Cardiac atrium fibroblast (primary cell): ENCODE measurements around the gene NRG3. TPM values are rescaled to one million over a fixed set of nuclear protein-coding genes. Genes with fewer than 3 reads are reported as not detected.

ENCODE experiments used
- total RNA-seq: library from RNA; depleted of rRNA; stranded (reverse); fragments of >200 nt; gene quantifications from 2 replicates; pipeline ENCODE4 v1.2.3, GENCODE V29; 2015

Gene NRG3
- total RNA-seq: not detected in 2 replicates

DNA sequence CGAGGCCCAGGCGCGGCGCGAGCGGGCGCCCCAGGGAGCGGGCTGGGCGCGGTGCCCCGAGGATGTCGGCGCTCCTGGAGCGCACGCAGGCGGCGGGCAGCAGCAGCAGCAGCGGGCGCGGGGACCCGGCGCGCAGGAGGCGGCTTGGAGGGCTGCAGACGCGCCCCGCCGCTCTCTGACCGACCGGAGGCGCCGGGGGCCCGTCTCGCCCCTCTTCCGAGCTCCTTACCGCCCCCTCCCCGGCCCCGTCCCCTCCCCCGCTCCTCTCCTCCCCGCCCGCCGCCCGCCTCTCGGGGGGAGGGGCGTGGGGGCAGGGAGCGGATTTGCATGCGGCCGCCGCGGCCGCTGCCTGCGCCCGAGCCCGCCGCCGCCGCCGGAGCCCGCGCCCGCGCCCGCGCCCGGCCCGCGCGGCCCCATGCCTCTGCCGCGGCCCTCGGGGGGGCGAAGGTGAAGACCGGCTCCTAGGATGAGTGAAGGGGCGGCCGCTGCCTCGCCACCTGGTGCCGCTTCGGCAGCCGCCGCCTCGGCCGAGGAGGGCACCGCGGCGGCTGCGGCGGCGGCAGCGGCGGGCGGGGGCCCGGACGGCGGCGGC, at the start of gene NRG3:
Gene NRG3, plus strand, starts transcription at position 320 of the 592 bp plus-strand sequence.

